Camera-type eye (tissue), 1 donor: ENCODE data around the gene ANKRD6. TPM values are rescaled to one million over a fixed set of nuclear protein-coding genes. Genes with fewer than 3 reads are reported as not detected.

ENCODE experiments used
- total RNA-seq: library from RNA; depleted of rRNA; stranded (reverse); fragments of >200 nt; gene quantifications from one replicate; pipeline ENCODE4 v1.2.3, GENCODE V29; 2014

The ANKRD6 gene
- 32.1 TPM for total RNA-seq

DNA sequence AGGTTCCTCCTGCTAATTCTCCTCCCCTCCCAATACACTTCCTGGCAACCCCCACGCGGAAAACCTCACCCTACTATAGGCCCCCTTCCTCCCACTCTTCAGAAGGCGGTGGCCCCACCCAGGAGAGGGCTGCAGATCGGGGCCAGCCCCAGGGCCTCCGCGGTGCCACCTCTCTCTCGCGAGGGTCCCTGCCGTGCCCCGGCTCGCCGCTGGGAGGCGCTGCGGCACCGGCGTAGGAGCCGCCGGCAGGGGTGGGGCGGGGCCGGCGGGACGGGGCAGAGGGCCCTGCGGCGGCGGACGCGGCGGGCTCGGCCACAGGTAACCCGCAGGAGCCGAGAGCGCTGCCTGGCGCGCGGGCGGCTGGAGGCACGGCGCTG is at the start of gene ANKRD6:
Gene ANKRD6 (plus strand): TSS at position 278 of the 377 bp plus-strand sequence. CDS start 133,825 bp downstream, outside the sequence.

DNA sequence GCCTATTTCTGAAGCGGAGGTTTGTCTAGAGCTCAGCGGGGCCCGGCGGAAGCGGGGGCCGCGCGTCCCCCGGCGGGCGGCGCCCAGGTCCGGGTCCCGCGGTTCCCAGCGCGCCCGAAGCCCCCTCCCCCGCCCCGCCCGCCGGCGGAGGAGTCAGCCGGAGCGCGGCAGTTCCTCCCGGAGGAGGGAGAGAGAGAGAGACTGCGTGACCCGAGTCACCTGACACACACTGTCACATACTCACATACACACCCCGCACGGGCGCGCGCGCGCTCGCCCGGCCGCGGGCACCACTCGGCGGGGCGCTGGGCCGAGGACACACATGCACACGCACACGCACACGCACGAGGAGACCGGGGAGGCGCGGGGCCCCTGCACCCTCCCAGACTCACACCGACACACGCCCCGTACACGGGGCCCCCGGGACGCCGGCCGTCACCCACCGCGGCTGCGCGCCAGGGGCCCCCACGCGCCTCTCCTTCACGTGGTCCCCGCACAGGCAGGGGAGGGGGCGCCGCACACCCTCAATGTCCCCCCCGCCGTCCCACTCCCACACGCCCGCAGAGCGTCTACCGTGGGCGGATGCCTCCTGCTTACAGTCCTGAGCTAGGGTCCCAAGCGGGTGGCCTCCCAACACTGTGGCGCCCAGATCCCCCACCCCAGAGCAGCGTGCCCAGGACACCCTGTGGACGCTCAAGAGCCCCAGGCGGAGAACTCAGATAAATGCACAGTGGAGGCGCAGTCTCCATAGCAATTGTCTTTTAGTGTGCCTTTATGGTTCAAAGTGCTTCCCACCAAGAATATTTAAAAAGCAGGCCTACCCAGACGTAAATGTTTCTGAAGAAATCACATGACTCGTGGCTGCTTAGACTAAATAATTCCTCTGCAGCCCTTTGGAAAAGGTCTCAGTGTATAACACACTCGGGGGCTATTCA is 20.6 kb upstream of the ANKRD6 start, which contains the start of gene RRAGD:
Gene RRAGD (minus strand): TSS at position 203 of the 935 bp plus-strand sequence. CDS start 280 bp downstream, outside the sequence.

DNA sequence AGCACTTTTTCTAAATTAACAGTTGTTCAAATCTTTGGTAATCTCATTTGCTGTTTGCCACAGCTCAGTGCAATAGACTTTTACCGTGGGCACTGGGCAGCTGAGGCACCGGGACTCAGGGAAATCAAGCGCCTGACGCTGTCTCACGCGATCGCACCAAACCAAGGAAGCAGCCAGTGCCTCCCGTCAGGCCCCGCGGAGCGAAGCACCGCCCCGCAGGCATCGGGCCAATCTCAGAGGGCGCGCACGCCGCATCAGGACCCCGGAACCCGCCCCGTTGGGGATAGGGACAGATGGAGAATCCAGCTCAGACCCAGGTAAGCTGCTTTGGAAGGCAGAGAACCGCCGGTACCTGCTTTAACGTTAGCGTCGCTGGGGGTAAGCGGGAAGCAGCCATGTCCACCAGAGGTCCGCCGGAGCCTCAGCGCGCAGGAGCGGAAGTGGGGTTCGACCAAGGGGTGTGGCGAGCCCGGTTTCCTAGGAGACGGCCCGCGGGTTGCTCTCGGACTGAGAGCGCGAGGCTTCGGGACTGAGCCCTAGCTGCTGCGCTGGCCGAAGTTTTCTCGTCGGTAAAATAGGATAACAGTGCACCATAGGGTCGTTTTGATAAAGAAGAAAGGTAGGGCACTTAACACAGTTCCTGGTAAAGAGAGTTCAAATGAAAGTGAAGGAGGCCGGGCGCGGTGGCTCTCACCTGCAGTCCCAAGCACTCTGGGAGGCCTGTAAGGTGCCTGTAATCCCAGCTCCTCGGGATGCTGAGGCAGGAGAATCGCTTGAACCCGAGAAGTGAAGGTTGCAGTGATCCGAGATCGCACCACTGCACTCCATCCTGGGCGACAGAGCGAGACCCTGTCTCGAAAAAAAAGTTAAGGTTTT is 205.6 kb downstream of the ANKRD6 start, which contains the start of gene LYRM2:
Gene LYRM2 (minus strand): TSS at position 428 of the 876 bp plus-strand sequence. CDS start 31 bp downstream, at position 397.

Other genes with a start within 250 kb of the ANKRD6 start
- 4.6 TPM for gene GABRR1, start 215.8 kb upstream of the ANKRD6 start, total RNA-seq
- gene GABRR2, start 117.9 kb upstream of the ANKRD6 start, total RNA-seq = 28.4 TPM
- gene UBE2J1, start 80.4 kb upstream of the ANKRD6 start, total RNA-seq = 48.2 TPM
- gene RRAGD, start 20.9 kb upstream of the ANKRD6 start, total RNA-seq = 33.8 TPM
- gene LYRM2, start 205.6 kb downstream of the ANKRD6 start, total RNA-seq = 42.4 TPM